Endothelial cell of umbilical vein (primary cell): ENCODE results near the gene STT3B. TPM values are rescaled to one million over a fixed set of nuclear protein-coding genes. Genes with fewer than 3 reads are reported as not detected.

Source experiments
- BruUV-seq: library from RNA; stranded (reverse); fragments of 400-500 nt; replicated peaks from 2 replicates; lab custom pipeline; 2021; lab: Mats Ljungman, UMichigan
- CTCF ChIA-PET: fragments of 300-600, 350-600 bp; sonication (Branson Sonifier 250); formaldehyde crosslinking; loops from one replicate; lab custom pipeline; 2021; ENCODE audit warnings: antibody characterized with exemption, inconsistent platforms; lab: Charles Lee
- POLR2A ChIA-PET: fragments of 300-600, 350-600 bp; sonication (Branson Sonifier 250); formaldehyde crosslinking; loops from one replicate; lab custom pipeline; 2021; ENCODE audit warnings: antibody characterized with exemption, inconsistent platforms; lab: Charles Lee
- DNase-seq: peaks from one replicate; pipeline ENCODE4 v3.0.0-alpha.2; 2011; ENCODE audit warnings: low read depth, low spot score
- FAIRE-seq: peaks from 2 replicates; lab custom pipeline; 2011; peaks lifted over from hg19 to GRCh38; lab: Jason Lieb, UNC
- H2AFZ ChIP-seq: 2 replicates; pipeline ENCODE4 v1.6.0; 2012; ENCODE audit warnings: low read depth, low read length, control low read depth, inconsistent platforms
- H3K27ac ChIP-seq: 2 replicates; pipeline ENCODE4 v1.5.1; 2011; ENCODE audit warnings: low read depth, mild to moderate bottlenecking, control low read depth, low read length, moderate library complexity; ENCODE audit not compliant: insufficient read depth
- H3K27me3 ChIP-seq, 2 experiments: 2 replicates each; pipeline versions ENCODE4 v1.6.0 to v1.6.1; 2011; ENCODE audit warnings: low read length in 2 of 2, mixed read lengths in 1 of 2; ENCODE audit not compliant: control insufficient read depth in 2 of 2, insufficient read depth in 2 of 2
- H3K36me3 ChIP-seq, 2 experiments: 2 replicates in 1 of 2; 3 replicates in 1 of 2; pipeline ENCODE4 v1.5.1; 2011; ENCODE audit warnings: low read length in 2 of 2, mild to moderate bottlenecking in 1 of 2, moderate library complexity in 1 of 2; ENCODE audit not compliant: control insufficient read depth in 2 of 2, insufficient read depth in 2 of 2; ENCODE audit errors: extremely low read depth in 1 of 2
- H3K4me1 ChIP-seq: 3 replicates; pipeline ENCODE4 v1.5.1; 2011; ENCODE audit warnings: mild to moderate bottlenecking, low read length; ENCODE audit not compliant: control insufficient read depth, insufficient read depth; ENCODE audit errors: extremely low read depth
- H3K4me2 ChIP-seq: 2 replicates; pipeline ENCODE4 v1.6.1; 2011; ENCODE audit warnings: low read length, control low read depth, mixed read lengths; ENCODE audit not compliant: insufficient read depth
- H3K4me3 ChIP-seq, 3 experiments: fragments of 200-600 bp in 1 of 3; sonication (generic), shearing (Covaris generic) in 1 of 3; replicated peaks in 1 of 3; 2 replicates each; pipeline ENCODE4 v1.5.1; 2011 to 2016; ENCODE audit warnings: control low read depth in 3 of 3, low read length in 3 of 3, mild to moderate bottlenecking in 2 of 3, inconsistent platforms in 1 of 3, low read depth in 1 of 3, moderate library complexity in 1 of 3; ENCODE audit not compliant: insufficient read depth in 1 of 3
- H3K79me2 ChIP-seq: 2 replicates; pipeline ENCODE4 v1.6.0; 2012; ENCODE audit warnings: low read length, inconsistent platforms; ENCODE audit not compliant: control insufficient read depth, insufficient read depth
- H3K9ac ChIP-seq: replicated peaks from 2 replicates; pipeline ENCODE3; 2011; ENCODE audit warnings: low read length, control low read depth; ENCODE audit not compliant: insufficient read depth; ENCODE audit errors: extremely low read depth
- H3K9me1 ChIP-seq: replicated peaks from 3 replicates; pipeline ENCODE4 v1.6.0; 2011; ENCODE audit warnings: mild to moderate bottlenecking, low read length; ENCODE audit not compliant: control insufficient read depth, insufficient read depth; ENCODE audit errors: extremely low read depth
- H3K9me3 ChIP-seq: replicated peaks from 2 replicates; pipeline ENCODE4 v1.5.1; 2012; ENCODE audit warnings: low read length, inconsistent platforms; ENCODE audit not compliant: control insufficient read depth, insufficient read depth
- H4K20me1 ChIP-seq: replicated peaks from 2 replicates; pipeline ENCODE3; 2011; ENCODE audit warnings: mild to moderate bottlenecking, low read length; ENCODE audit not compliant: control insufficient read depth, insufficient read depth; ENCODE audit errors: extremely low read depth
- CTCF ChIP-seq, 2 donors: IDR thresholded peaks; 1 replicate in 1 of 2; 2 replicates in 1 of 2; pipeline ENCODE4 v1.5.1; 2011; ENCODE audit warnings: low read length in 2 of 2, mild to moderate bottlenecking in 2 of 2, moderate library complexity in 2 of 2, control low read depth in 1 of 2, inconsistent platforms in 1 of 2, low read depth in 1 of 2; ENCODE audit not compliant: insufficient read depth in 1 of 2; ENCODE audit errors: extremely low read depth in 1 of 2
- EZH2 ChIP-seq: IDR thresholded peaks from 2 replicates; pipeline ENCODE4 v1.6.1; 2012; ENCODE audit warnings: borderline replicate concordance, low read depth, mild to moderate bottlenecking, moderate library complexity, low read length, inconsistent platforms; ENCODE audit not compliant: severe bottlenecking
- FOS ChIP-seq: IDR thresholded peaks from 2 replicates; pipeline ENCODE4 v1.6.1; 2011; ENCODE audit warnings: mild to moderate bottlenecking, low read length, moderate library complexity, borderline replicate concordance; ENCODE audit not compliant: insufficient read depth
- GATA2 ChIP-seq: IDR thresholded peaks from 2 replicates; pipeline ENCODE4 v1.7.0; 2011; ENCODE audit warnings: low read depth, mild to moderate bottlenecking, moderate library complexity, mixed read lengths, low read length; ENCODE audit not compliant: insufficient read length, insufficient read depth
- JUN ChIP-seq: IDR thresholded peaks from 2 replicates; pipeline ENCODE4 v1.6.1; 2011; ENCODE audit warnings: borderline replicate concordance, low read depth; ENCODE audit not compliant: insufficient read length, insufficient read depth
- MAX ChIP-seq: IDR thresholded peaks from 2 replicates; pipeline ENCODE4 v1.6.1; 2011; ENCODE audit not compliant: insufficient read depth, insufficient read length
- MYC ChIP-seq: IDR thresholded peaks from one replicate; pipeline ENCODE4 v1.6.1; 2011; ENCODE audit warnings: mild to moderate bottlenecking, low read depth, low read length
- POLR2A ChIP-seq: IDR thresholded peaks from 2 replicates; pipeline ENCODE4 v1.6.1; 2012; ENCODE audit warnings: low read depth, mild to moderate bottlenecking, control low read depth, low read length
- POLR2AphosphoS5 ChIP-seq: IDR thresholded peaks from 2 replicates; pipeline ENCODE4 v1.6.1; 2012; ENCODE audit warnings: low read depth, mild to moderate bottlenecking, control low read depth, low read length, moderate library complexity; ENCODE audit not compliant: insufficient read depth
- dilution Hi-C: fragments of 300-500 bp; cut with MboI; formaldehyde crosslinking; loops from one replicate; pipeline ENCODE4 v1.15.0; 2019; ENCODE audit warnings: low sequenced_read_pairs; ENCODE audit not compliant: extremely low pct_ligation_motif_present
- intact Hi-C: fragments of 100-400 bp; cut with micrococcal nuclease; formaldehyde crosslinking; loops from one replicate; pipeline ENCODE4 v1.10.0; 2022
- polyA plus RNA-seq, 4 experiments: library from polyadenylated mRNA; depleted of rRNA in 3 of 4; stranded (reverse) in 3 of 4; unstranded in 1 of 4; fragments of >200 nt; gene quantifications; 2 replicates each; pipeline versions ENCODE4 v1.2.1 to v1.2.3, GENCODE V29; 2011 to 2012; ENCODE audit warnings: missing spikeins in 1 of 4
- total RNA-seq: library from RNA; stranded (reverse); gene quantifications from 2 replicates; pipeline ENCODE4 v1.2.3, GENCODE V29; 2021

Gene STT3B
- total and polyA plus RNA-seq, 2 donors (not counting 3 experiments of a cell fraction or from before 2014, with no cell fraction given), result 56.4 to 113 TPM

- no peak overlapping the region for H3K9ac ChIP-seq
- no peaks in the 10 kb centered on the region for H3K9me1 ChIP-seq
- ChIA-PET CTCF (interaction anchor here (1.2 kb wide), 1 partner anchor 10 kb away, joined by 4 read pairs; no protein-coding TSS in a partner anchor), POLR2A (no interaction called here)
- FAIRE-seq (no peak), DNase-seq (no peak)
- BruUV-seq, result no TSS peak
- H3K27me3 ChIP-seq, result no peaks in the 10 kb centered on the region
- intact Hi-C loops, result no loop called here
- no peaks in the 10 kb centered on the region for H3K4me1 ChIP-seq
- TF ChIP-seq FOS (no peak), POLR2AphosphoS5 (no peak), JUN (no peak), MAX (no peak), POLR2A (no peak), MYC (no peak)
- H3K27ac ChIP-seq, result no peak overlapping the region
- H3K4me3 ChIP-seq, result no peak overlapping the region
- H4K20me1 ChIP-seq, result peaks cover 8% of the 10 kb centered on the region
- dilution Hi-C loops, result no loop called here
- no peak overlapping the region for H3K4me2 ChIP-seq
- H3K9me3 ChIP-seq, result no peaks in the 10 kb centered on the region
- no peaks in the 10 kb centered on the region for H3K36me3 ChIP-seq
- H3K79me2 ChIP-seq, result peaks cover 58% of the 10 kb centered on the region
- no peak overlapping the region for H2AFZ ChIP-seq
These were observed 57.9 kb downstream of the STT3B start for GRCh38 chr3:31590650-31591049.

GRCh38 chr3:31592764-31593163 is 60.0 kb downstream of the STT3B start:
- DNase-seq (no peak), FAIRE-seq (no peak)
- no TSS peak for BruUV-seq
- dilution Hi-C loops, result no loop called here
- H3K79me2 ChIP-seq, result peaks cover 45% of the 10 kb centered on the region
- ChIA-PET CTCF (no interaction called here), POLR2A (no interaction called here)
- no peak overlapping the region for H3K27ac ChIP-seq
- H4K20me1 ChIP-seq, result peaks cover 4% of the 10 kb centered on the region
- no peaks in the 10 kb centered on the region for H3K27me3 ChIP-seq
- H3K9me1 ChIP-seq, result no peaks in the 10 kb centered on the region
- no peak overlapping the region for H3K9ac ChIP-seq
- H3K9me3 ChIP-seq, result no peaks in the 10 kb centered on the region
- intact Hi-C loops, result no loop called here
- no peak overlapping the region for H2AFZ ChIP-seq
- TF ChIP-seq MYC (no peak), POLR2AphosphoS5 (no peak), MAX (no peak), POLR2A (no peak), CTCF (IDR thresholded peaks at IDR 0.05; ENCODE audit: extremely low read depth in 1 of 2, insufficient read depth in 1 of 2, low read depth in 1 of 2, low read length in 2 of 2) (no peak), FOS (no peak), EZH2 (no peak), JUN (no peak), GATA2 (no peak)
- no peaks in the 10 kb centered on the region for H3K36me3 ChIP-seq
- no peak overlapping the region for H3K4me2 ChIP-seq
- H3K4me3 ChIP-seq, result no peak overlapping the region
- no peaks in the 10 kb centered on the region for H3K4me1 ChIP-seq
